Hepatocyte (in vitro differentiated cells): ENCODE results near the gene AGTPBP1.

ENCODE experiments used
- EZH2 ChIP-seq: fragments of 200-600 bp; sonication (generic); IDR thresholded peaks from 2 replicates; pipeline ENCODE4 v1.6.1; 2016; ENCODE audit warnings: antibody characterized with exemption, mild to moderate bottlenecking, borderline replicate concordance
- TF ChIP-seq, protein P1 (sequence below): fragments of 200-600 bp; sonication (generic); IDR thresholded peaks from 2 replicates; pipeline ENCODE4 v1.5.1; 2016; ENCODE audit warnings: antibody characterized with exemption, mild to moderate bottlenecking; ENCODE audit not compliant: poor library complexity

DNA sequence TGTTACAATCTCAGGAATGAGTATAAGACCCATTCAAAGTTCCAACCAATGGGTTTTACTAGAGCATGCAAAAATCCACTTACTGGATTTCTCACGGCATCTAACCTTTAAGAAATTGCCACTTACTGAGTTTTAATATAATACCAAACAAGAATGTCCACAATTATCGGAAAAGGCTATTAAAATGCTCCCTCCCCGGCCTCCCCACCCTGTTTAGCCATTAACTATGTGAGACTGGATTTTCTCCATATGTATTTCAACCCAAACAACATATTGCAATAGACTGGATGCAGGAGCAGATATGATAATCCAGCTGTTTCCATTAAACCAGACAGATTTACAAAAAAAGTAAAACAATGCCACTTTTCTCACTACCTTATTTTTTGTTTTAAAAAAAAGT, 4.1 kb downstream of the AGTPBP1 start:
- TF ChIP-seq, protein P1, sequence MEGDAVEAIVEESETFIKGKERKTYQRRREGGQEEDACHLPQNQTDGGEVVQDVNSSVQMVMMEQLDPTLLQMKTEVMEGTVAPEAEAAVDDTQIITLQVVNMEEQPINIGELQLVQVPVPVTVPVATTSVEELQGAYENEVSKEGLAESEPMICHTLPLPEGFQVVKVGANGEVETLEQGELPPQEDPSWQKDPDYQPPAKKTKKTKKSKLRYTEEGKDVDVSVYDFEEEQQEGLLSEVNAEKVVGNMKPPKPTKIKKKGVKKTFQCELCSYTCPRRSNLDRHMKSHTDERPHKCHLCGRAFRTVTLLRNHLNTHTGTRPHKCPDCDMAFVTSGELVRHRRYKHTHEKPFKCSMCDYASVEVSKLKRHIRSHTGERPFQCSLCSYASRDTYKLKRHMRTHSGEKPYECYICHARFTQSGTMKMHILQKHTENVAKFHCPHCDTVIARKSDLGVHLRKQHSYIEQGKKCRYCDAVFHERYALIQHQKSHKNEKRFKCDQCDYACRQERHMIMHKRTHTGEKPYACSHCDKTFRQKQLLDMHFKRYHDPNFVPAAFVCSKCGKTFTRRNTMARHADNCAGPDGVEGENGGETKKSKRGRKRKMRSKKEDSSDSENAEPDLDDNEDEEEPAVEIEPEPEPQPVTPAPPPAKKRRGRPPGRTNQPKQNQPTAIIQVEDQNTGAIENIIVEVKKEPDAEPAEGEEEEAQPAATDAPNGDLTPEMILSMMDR, result no peak
- no peak for TF ChIP-seq EZH2
